OCI-LY1 (cell line): ENCODE data around the gene UNG.

ENCODE experiments used
- H2AFZ ChIP-seq: fragments of 200-600 bp; sonication (generic), shearing (Covaris generic); 2 replicates; pipeline ENCODE4 v1.6.0; 2014; ENCODE audit warnings: antibody characterized with exemption, mild to moderate bottlenecking, low read length
- H3F3A ChIP-seq: fragments of 200-600 bp; sonication (generic), shearing (Covaris generic); 2 replicates; pipeline ENCODE4 v1.6.0; 2014; ENCODE audit warnings: mild to moderate bottlenecking, antibody characterized with exemption, low read length, moderate library complexity; ENCODE audit not compliant: insufficient read depth
- H3K27ac ChIP-seq: fragments of 200-600 bp; sonication (generic); 2 replicates; pipeline ENCODE4 v1.5.1; 2014; ENCODE audit warnings: low read length, mixed run types, mild to moderate bottlenecking, low read depth; ENCODE audit not compliant: poor library complexity, severe bottlenecking
- H3K27me3 ChIP-seq: fragments of 200-600 bp; sonication (generic); 2 replicates; pipeline ENCODE4 v1.6.0; 2014; ENCODE audit warnings: antibody characterized with exemption, mild to moderate bottlenecking, low read length, moderate library complexity; ENCODE audit not compliant: insufficient read depth
- H3K36me3 ChIP-seq: fragments of 200-600 bp; sonication (generic); 2 replicates; pipeline ENCODE4 v1.6.1; 2014; ENCODE audit warnings: mild to moderate bottlenecking, antibody characterized with exemption, low read length, moderate library complexity, mixed read lengths; ENCODE audit not compliant: insufficient read depth
- H3K4me1 ChIP-seq: fragments of 200-600 bp; sonication (generic); 2 replicates; pipeline ENCODE4 v1.5.1; 2014; ENCODE audit warnings: mild to moderate bottlenecking, low read length, moderate library complexity; ENCODE audit not compliant: insufficient read depth, severe bottlenecking
- H3K4me2 ChIP-seq: fragments of 200-600 bp; sonication (generic), shearing (Covaris generic); 2 replicates; pipeline ENCODE4 v1.6.1; 2014; ENCODE audit warnings: low read length
- H3K4me3 ChIP-seq: fragments of 200-600 bp; sonication (generic); 2 replicates; pipeline ENCODE4 v1.5.1; 2014; ENCODE audit warnings: low read length, low read depth, mild to moderate bottlenecking, mixed read lengths; ENCODE audit not compliant: poor library complexity, severe bottlenecking
- H3K79me2 ChIP-seq: fragments of 200-600 bp; shearing (Covaris generic); 2 replicates; pipeline ENCODE4 v1.6.1; 2016; ENCODE audit warnings: mixed run types, low read length, mixed read lengths; ENCODE audit not compliant: insufficient read depth
- H3K9ac ChIP-seq: fragments of 200-600 bp; sonication (generic), shearing (Covaris generic); 2 replicates; pipeline ENCODE4 v1.6.1; 2014; ENCODE audit warnings: mild to moderate bottlenecking, low read length, mixed read lengths
- H3K9me2 ChIP-seq: fragments of 200-600 bp; sonication (generic), shearing (Covaris generic); 2 replicates; pipeline ENCODE4 v1.6.1; 2014; ENCODE audit warnings: low read depth, mild to moderate bottlenecking, low read length, mixed read lengths
- H3K9me3 ChIP-seq: fragments of 200-600 bp; shearing (Covaris generic); 2 replicates; pipeline ENCODE4 v1.6.1; 2014; ENCODE audit warnings: low read length, mixed read lengths
- H4K20me1 ChIP-seq: fragments of 200-600 bp; sonication (generic), shearing (Covaris generic); 2 replicates; pipeline ENCODE4 v1.6.0; 2016; ENCODE audit warnings: mild to moderate bottlenecking, low read length; ENCODE audit not compliant: insufficient read depth
- CTCF ChIP-seq: fragments of 200-600 bp; sonication (generic), shearing (Covaris generic); IDR thresholded peaks from 2 replicates; pipeline ENCODE4 v1.5.1; 2017; ENCODE audit warnings: mild to moderate bottlenecking, antibody characterized with exemption, low read length, moderate library complexity, mixed read lengths
- EZH2 ChIP-seq: fragments of 200-600 bp; sonication (generic), shearing (Covaris generic); IDR thresholded peaks from 2 replicates; pipeline ENCODE4 v1.8.0; 2017; ENCODE audit warnings: borderline replicate concordance, mixed run types, mild to moderate bottlenecking, antibody characterized with exemption, low read length, moderate library complexity, mixed read lengths

UNG gene

GRCh38 chr12:109160433-109160832 lies 63.0 kb downstream of the UNG start:
- no peak for TF ChIP-seq EZH2
- TF ChIP-seq CTCF = no peak
- Histone ChIP-seq H3K36me3 (no peaks in the 10 kb centered on the region), H4K20me1 (no peaks in the 10 kb centered on the region), H3K79me2 (no peaks in the 10 kb centered on the region), H2AFZ (no peak overlapping the region), H3K9ac (no peak overlapping the region), H3K27ac (no peak overlapping the region), H3K4me1 (peaks cover 14% of the 10 kb centered on the region), H3K4me2 (no peak overlapping the region), H3K4me3 (no peak overlapping the region), H3K9me2 (no peaks in the 10 kb centered on the region), H3F3A (no peaks in the 10 kb centered on the region), H3K9me3 (no peaks in the 10 kb centered on the region), H3K27me3 (no peaks in the 10 kb centered on the region)
